Peyer's patch (tissue), 4 donors: ENCODE measurements around the gene MLYCD.

ENCODE experiments used
- CTCF ChIP-seq, 6 experiments: fragments of 450-650 bp in 4 of 6; fragments of 200-600 bp in 2 of 6; sonication (generic) in 1 of 6; IDR thresholded peaks; one replicate each; pipeline ENCODE4 v1.5.1; 2017 to 2019; ENCODE audit warnings: antibody characterized with exemption in 6 of 6, mild to moderate bottlenecking in 3 of 6, moderate library complexity in 1 of 6
- POLR2A ChIP-seq, 2 donors: fragments of 450-650 bp; IDR thresholded peaks; one replicate each; pipeline ENCODE4 v1.5.1; 2017; ENCODE audit warnings: antibody characterized with exemption in 2 of 2, mild to moderate bottlenecking in 2 of 2, moderate library complexity in 2 of 2

GRCh38 chr16:83967838-83968305 is 69.0 kb downstream of the MLYCD start, which contains the start of gene NECAB2:
- peak in 4 of 6 experiments; percentile 41 to 54 (median 43) for TF ChIP-seq CTCF (IDR thresholded peaks at IDR 0.05)
- no peak for TF ChIP-seq POLR2A (IDR thresholded peaks at IDR 0.05)
